H7 (cell line): Measurements from ENCODE around the gene ORAI3. TPM values are rescaled to one million over a fixed set of nuclear protein-coding genes. Genes with fewer than 3 reads are reported as not detected.

Experiments
- DNase-seq: peaks from one replicate; pipeline ENCODE4 v3.0.0; 2012
- H3K27me3 ChIP-seq: 2 replicates; pipeline ENCODE4 v1.6.0; 2011; ENCODE audit warnings: mild to moderate bottlenecking, low read length; ENCODE audit not compliant: control insufficient read depth, insufficient read depth
- H3K36me3 ChIP-seq: replicated peaks from 2 replicates; pipeline ENCODE4 v1.5.1; 2011; ENCODE audit warnings: low read length; ENCODE audit not compliant: control insufficient read depth, insufficient read depth
- H3K4me3 ChIP-seq: 2 replicates; pipeline ENCODE4 v1.5.1; 2011; ENCODE audit warnings: low read depth, mild to moderate bottlenecking, control low read depth, low read length, moderate library complexity; ENCODE audit not compliant: insufficient read depth
- total RNA-seq: library from RNA; depleted of rRNA; stranded (reverse); fragments of >200 nt; shearing (Covaris generic); gene quantifications from 2 replicates; pipeline ENCODE4 v1.2.3, GENCODE V29; 2014

The ORAI3 gene
- total RNA-seq, 1 experiment from 2014 or later, result 18.4 TPM

DNA sequence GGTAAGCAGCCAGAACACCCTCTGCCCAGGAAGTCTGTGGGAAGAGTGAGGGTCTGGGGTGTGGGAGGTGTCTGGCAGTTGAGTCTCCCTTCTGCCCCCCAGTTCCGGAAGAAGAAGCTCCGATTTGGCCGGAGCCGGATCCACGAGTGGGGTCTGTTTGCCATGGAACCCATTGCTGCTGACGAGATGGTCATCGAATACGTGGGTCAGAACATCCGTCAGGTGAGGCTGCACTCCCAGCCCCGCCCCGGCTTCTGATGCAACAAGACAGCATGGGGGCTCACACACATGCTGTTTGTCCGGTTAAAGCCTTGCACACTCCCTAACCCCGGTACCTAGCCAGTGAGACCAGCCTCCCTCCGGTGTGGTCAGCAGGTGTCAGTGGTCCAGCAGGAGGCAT, 32.1 kb downstream of the ORAI3 start:
- Histone ChIP-seq H3K27me3 (no peaks in the 10 kb centered on the region), H3K36me3 (peaks cover 11% of the 10 kb centered on the region), H3K4me3 (no peak overlapping the region)
- DNase-seq, result no peak

DNA sequence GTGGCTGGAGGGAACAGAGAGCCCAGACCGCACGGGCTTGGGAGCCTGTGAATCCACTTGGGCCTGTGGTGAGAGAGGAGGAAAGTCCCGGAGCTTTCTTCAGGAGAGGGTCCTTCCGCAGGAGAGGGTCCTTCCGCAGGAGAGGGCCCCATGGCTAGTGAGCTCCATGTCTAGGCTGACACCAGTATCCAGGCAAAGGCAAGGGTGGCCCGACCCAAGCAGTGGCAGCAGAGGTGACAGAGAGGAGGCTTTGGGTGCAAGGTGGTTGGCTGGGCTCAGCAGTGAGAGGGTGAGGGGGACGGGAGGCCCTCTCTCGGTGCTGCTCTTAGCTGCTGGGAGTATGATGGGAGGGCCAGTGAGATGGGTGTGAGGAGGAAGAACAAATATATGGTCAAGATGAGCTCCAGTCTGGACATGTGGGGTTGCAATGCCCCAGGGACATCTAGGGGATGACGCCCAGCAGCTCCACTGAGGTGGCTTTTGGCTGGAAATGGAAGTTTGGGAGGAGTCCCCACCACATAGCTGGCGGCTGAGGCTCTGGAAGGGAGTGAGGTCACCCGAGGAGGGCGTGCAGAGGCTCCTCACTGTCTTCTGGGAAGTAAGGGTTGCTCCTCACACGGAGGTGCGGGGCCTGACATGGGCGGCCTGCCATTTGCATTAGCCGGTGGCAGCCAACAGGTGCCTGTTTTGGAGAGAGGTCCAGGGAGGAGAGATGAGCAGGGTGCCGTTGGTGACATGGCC, 33.9 kb downstream of the ORAI3 start:
- Histone ChIP-seq H3K4me3 (no peak overlapping the region), H3K27me3 (no peaks in the 10 kb centered on the region), H3K36me3 (peaks cover 7% of the 10 kb centered on the region)
- no peak for DNase-seq

DNA sequence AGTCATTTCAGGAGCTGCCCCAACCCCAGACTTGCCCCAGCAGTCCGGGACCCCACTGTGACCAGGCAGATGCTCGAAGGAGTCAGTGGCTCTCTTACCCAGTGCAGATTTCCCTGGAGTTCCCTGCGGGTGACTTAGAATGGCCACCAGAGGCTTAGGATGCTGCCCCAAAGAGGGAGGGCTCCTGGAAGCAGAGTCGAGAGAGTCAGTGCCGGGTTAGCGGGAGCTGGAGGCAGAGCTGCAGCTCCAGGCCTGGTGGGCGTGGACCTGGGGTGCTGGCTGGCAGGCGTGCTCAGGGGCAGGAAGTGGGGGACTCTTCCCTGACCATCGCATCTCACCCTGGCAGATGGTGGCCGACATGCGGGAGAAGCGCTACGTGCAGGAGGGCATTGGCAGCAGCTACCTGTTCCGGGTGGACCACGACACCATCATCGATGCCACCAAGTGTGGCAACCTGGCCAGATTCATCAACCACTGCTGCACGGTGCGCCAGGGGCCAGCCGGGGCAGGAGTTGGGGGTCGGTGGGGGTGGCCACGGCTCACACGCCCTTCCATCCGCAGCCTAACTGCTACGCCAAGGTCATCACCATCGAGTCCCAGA, 34.5 kb downstream of the ORAI3 start:
- H3K27me3 ChIP-seq, result no peaks in the 10 kb centered on the region
- peaks cover 7% of the 10 kb centered on the region for H3K36me3 ChIP-seq
- H3K4me3 ChIP-seq, result no peak overlapping the region
- DNase-seq, result no peak

DNA sequence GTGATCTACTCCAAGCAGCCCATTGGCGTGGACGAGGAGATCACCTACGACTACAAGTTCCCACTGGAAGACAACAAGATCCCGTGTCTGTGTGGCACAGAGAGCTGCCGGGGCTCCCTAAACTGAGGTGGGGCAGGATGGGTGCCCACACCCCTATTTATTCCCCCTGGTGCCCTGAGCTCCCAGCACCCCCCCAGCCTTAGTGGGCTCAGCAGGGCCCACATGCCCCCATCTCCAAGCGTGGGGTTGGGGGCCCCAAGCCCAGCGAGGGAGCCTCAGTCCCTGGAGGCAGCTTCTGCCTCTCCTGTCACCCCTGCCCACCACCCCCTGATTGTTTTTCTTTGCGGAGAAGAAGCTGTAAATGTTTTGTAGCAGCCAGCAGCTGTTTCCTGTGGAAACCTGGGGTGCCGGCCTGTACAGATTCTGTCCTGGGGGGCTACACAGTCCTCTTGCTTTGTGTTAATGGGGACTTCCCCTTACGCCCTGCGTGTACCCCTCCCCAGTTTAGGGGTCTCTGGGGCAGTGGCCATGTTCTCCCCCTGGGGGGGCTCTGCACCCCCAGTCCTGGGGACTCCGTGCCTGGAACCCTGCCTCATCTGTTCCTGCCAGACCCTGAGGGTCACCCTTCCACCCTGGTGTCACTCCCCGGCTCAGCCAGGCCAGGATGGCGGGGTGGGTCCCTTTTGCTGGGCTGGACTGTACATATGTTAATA, 35.2 kb downstream of the ORAI3 start:
- H3K4me3 ChIP-seq, result no peak overlapping the region

DNA sequence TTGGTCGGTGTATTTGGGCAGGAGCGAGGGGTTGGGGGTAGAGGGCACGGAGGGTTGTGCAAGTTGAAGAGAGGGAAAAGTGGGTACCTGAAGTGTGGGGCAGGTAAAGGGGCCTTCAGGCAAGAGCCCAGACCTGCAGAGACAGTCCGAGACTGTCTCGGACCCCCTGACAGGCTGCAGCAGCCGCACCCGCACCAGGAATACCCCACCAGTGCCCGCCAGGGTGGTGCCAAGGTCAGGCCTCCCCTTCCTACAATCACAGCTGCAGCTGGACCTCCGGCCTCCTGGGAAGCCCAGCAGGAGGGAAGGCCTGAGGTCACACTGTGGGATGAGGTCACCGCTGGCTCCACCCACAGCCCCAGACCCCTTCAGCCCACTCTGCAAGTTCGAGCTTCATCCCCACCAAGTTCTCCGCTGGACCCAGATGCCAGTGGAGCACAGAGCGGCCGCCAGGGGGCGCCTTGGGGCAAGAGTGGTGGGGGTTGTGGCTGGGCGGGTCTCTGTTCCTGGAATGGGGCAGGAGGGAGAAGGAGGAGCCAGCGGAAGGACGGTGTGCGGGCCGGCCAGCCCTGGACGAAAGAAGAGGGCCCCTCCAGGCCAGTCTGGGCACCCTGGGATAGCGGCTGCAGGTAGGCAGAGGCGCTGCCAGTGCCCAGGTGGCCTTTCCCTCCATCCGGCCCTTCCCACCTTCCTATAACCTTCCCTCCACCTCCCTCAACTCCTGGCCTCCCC, 36.0 kb downstream of the ORAI3 start, which contains the start of gene HSD3B7:
TSS of gene HSD3B7 (plus strand) at position 539 of the 732 bp plus-strand sequence. CDS start 452 bp downstream, outside the sequence.
- H3K4me3 ChIP-seq, result peak within 1 kb of the TSS; percentile 43
- H3K27me3 ChIP-seq, result no peaks in the 10 kb centered on the region
- H3K36me3 ChIP-seq, result peaks cover 5% of the 10 kb centered on the region
- peak; percentile 99 for DNase-seq

More for the DNA sequence above, 35.2 kb downstream of the ORAI3 start:
- Histone ChIP-seq H3K27me3 (no peaks in the 10 kb centered on the region), H3K36me3 (peaks cover 5% of the 10 kb centered on the region)
- DNase-seq, result no peak

DNA sequence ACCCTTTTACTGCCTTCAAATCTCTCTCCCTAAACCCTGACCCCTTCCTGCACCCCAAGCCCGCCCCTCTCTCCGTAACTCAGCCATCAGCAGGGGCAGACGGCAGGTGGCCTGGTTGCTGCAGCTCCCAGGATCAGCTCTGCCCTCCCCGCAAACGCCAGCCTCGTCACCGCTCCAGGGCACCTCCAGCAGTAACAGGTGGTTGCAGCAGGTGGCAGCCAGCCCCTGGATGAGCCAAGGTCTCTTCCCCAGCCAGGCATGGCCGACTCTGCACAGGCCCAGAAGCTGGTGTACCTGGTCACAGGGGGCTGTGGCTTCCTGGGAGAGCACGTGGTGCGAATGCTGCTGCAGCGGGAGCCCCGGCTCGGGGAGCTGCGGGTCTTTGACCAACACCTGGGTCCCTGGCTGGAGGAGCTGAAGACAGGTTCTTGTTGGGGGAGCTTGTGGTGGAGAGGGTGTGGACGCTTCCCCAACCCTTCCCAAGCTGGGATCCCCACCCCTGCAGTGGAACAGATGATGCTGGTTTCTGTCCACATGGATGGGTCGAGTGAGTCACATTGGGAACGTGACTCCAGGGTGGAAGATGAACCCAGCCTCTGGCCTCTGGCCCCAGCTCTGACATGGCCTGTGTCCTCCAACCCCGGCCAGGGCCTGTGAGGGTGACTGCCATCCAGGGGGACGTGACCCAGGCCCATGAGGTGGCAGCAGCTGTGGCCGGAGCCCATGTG, 36.7 kb downstream of the ORAI3 start:
- H3K4me3 ChIP-seq, result peak overlapping the region; percentile 43
- peak; percentile 92 for DNase-seq
- no peaks in the 10 kb centered on the region for H3K27me3 ChIP-seq
- H3K36me3 ChIP-seq, result peaks cover 4% of the 10 kb centered on the region

DNA sequence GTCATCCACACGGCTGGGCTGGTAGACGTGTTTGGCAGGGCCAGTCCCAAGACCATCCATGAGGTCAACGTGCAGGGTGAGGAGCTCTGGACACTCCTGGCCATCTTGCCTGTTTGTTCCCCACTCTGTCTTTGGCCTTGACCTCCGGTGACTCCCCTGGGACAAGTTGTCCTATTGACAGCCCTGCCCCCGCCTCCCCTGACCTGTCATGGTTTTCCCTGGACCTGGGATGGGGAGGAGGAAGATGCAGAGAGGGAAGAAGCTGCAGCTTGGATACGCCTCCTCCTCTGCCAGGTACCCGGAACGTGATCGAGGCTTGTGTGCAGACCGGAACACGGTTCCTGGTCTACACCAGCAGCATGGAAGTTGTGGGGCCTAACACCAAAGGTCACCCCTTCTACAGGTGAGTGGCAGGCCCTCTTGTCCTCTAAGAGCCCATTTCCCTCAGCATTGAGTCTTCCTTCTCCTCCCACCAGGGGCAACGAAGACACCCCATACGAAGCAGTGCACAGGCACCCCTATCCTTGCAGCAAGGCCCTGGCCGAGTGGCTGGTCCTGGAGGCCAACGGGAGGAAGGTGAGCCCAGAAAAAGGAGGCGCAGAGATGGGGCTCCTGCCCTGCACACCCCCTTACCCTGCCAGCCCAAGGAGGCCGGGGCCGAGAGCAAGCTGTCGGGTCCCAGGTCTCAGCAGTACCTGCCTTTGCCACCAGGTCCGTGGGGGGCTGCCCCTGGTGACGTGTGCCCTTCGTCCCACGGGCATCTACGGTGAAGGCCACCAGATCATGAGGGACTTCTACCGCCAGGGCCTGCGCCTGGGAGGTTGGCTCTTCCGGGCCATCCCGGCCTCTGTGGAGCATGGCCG, 37.5 kb downstream of the ORAI3 start:
- Histone ChIP-seq H3K4me3 (no peak overlapping the region), H3K36me3 (peaks cover 3% of the 10 kb centered on the region), H3K27me3 (no peaks in the 10 kb centered on the region)
- DNase-seq, result no peak

DNA sequence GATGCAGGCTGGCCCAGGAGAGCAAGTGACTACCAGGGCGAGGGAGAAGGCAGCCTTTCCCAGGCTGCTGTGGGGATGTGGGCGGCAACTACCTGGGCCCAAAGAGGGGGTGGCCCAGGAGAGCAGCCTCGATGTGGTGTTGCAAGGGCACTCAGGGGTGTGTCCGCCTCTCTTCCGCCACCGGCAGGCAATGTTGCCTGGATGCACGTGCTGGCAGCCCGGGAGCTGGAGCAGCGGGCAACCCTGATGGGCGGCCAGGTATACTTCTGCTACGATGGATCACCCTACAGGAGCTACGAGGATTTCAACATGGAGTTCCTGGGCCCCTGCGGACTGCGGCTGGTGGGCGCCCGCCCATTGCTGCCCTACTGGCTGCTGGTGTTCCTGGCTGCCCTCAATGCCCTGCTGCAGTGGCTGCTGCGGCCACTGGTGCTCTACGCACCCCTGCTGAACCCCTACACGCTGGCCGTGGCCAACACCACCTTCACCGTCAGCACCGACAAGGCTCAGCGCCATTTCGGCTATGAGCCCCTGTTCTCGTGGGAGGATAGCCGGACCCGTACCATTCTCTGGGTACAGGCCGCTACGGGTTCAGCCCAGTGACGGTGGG, 38.8 kb downstream of the ORAI3 start:
- no peak overlapping the region for H3K4me3 ChIP-seq
- no peaks in the 10 kb centered on the region for H3K27me3 ChIP-seq
- no peak for DNase-seq
- no peaks in the 10 kb centered on the region; the same call in none of the 2 replicates for H3K36me3 ChIP-seq

DNA sequence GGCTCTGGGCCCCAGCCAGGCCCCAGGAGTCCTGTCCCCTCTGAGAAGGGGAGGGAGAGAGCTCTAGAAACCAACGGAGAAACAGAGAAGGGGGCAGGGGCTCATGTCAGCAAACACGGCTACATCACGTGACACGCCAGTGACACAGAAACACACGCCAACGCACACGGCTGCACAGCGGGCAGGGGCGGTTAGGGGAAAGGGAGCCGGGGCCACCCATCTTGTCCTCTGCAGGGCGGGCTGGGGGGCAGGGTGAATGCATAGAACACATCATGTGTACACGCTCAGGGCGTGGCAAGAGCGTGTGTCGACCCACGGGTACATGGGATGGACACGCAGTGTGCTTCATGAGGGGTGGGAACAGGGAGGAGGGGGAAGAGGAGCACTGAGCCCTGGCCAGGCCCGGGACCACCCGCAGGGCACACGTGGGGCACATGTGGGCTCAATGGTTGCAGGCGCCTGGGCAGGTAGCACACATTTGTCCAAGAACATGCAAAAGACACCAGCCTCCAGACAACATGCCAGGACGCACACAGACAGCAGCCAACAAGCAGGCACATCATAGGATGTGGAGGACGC, 40.7 kb downstream of the ORAI3 start:
- Histone ChIP-seq H3K4me3 (no peak overlapping the region), H3K27me3 (no peaks in the 10 kb centered on the region), H3K36me3 (no peaks in the 10 kb centered on the region; the same call in 1 of the 2 replicates)
- no peak for DNase-seq

DNA sequence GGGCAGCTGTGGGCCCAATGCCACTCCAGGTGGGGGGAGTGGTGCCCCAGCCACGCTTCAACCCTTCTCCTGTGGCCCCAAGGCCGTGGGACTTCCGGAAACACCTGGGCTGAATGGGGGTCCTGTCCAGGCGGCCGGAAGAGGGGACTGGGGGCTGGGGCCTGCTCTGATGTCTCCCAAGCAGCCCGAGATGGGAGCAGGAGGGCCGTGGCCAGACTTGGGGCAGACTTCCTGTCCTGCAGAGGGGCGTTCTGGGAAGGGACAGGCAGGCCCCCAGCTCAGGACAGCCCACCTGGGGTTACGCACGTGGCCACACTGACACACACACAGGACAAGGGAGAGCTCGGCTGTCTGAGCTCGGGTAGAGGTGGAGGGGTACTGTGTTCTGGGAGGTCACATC, 41.2 kb downstream of the ORAI3 start:
- H3K27me3 ChIP-seq, result no peaks in the 10 kb centered on the region
- H3K4me3 ChIP-seq, result no peak overlapping the region
- H3K36me3 ChIP-seq, result no peaks in the 10 kb centered on the region; the same call in 1 of the 2 replicates
- no peak for DNase-seq

DNA sequence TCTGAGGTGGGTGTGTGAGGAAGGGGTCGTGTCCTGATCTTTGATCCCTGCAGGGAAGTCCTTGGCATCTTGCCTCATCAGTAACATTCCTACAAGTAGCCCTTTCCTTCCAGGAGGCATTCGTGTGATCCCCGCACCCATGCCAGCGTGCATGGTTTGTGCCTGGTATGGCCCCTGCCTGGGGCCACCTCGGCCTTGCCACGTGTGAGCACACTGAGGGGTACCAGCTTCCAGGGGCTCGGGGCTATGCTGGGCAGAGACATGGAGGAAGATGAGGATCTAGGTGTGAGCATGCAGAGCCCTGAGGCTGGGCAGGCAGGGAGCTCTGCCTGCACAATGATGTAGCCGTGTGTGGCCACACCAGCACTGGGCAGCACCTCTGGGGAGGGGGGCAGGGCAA, 42.2 kb downstream of the ORAI3 start:
- H3K36me3 ChIP-seq, result no peaks in the 10 kb centered on the region; the same call in 1 of the 2 replicates
- no peak for DNase-seq

DNA sequence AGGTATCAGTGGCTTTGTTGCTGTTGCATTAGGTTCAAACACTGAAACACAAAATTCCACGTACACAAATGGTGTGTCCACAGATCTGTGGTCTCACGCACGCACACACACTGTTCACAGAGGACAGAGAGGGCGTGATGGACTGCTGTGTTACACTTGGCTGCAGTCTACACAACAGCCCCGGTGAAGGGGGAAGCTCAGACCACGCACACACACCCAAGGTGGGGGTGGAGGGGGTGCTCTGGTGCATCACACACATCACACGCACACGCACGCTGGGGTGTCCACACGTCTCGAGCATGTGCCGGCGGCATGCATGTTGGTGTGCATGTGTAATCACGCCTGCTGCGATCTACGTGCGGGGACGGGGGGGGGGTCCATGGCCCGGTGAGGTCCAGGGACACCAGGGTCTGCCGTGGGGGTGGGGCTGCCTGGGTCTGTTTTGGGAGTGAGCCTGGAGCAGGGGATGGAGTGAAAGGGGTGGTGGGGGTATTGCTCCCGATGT, 43.5 kb downstream of the ORAI3 start:
- Histone ChIP-seq H3K27me3 (no peaks in the 10 kb centered on the region; the same call in 1 of the 2 replicates), H3K4me3 (no peak overlapping the region), H3K36me3 (no peaks in the 10 kb centered on the region; the same call in 1 of the 2 replicates)
- DNase-seq, result no peak

More for the DNA sequence above, 42.2 kb downstream of the ORAI3 start:
- H3K4me3 ChIP-seq, result no peak overlapping the region
- H3K27me3 ChIP-seq, result no peaks in the 10 kb centered on the region
